PC-9 (cell line): ENCODE results near the gene TTC24. TPM values are rescaled to one million over a fixed set of nuclear protein-coding genes. Genes with fewer than 3 reads are reported as not detected.

ENCODE experiments used
- BruUV-seq: library from RNA; stranded (reverse); fragments of 400-500 nt; replicated peaks from 2 replicates; lab custom pipeline; 2021; lab: Mats Ljungman, UMichigan
- CTCF ChIA-PET: fragments of 300-600 bp; sonication (Branson Sonifier 250); formaldehyde crosslinking; loops from one replicate; lab custom pipeline; 2022; ENCODE audit warnings: antibody characterized with exemption; lab: Charles Lee
- POLR2A ChIA-PET: fragments of 300-600 bp; sonication (Branson Sonifier 250); formaldehyde crosslinking; loops from one replicate; lab custom pipeline; 2022; ENCODE audit warnings: antibody characterized with exemption; ENCODE audit not compliant: unreplicated experiment; lab: Charles Lee
- DNase-seq, 2 experiments: peaks; one replicate each; pipeline versions ENCODE4 v3.0.0 to v3.0.0-alpha.2; 2015 to 2022; ENCODE audit warnings: mixed read lengths in 1 of 2
- H2AFZ ChIP-seq: fragments of 200-600 bp; sonication (generic); 2 replicates; pipeline ENCODE4 v1.8.1; 2017; ENCODE audit warnings: antibody characterized with exemption
- H3F3A ChIP-seq: fragments of 200-600 bp; sonication (generic); 2 replicates; pipeline ENCODE4 v1.8.1; 2017; ENCODE audit warnings: antibody characterized with exemption, mild to moderate bottlenecking, low read depth; ENCODE audit not compliant: insufficient read depth
- H3K27ac ChIP-seq: fragments of 200-600 bp; sonication (generic); 2 replicates; pipeline ENCODE4 v1.6.1; 2016; ENCODE audit warnings: mixed run types
- H3K27me3 ChIP-seq: fragments of 200-600 bp; sonication (generic); 2 replicates; pipeline ENCODE4 v1.6.1; 2016; ENCODE audit warnings: low read depth, mixed run types; ENCODE audit not compliant: insufficient read depth
- H3K36me3 ChIP-seq: fragments of 200-600 bp; sonication (generic); 2 replicates; pipeline ENCODE4 v1.6.1; 2016; ENCODE audit warnings: low read depth, mixed run types
- H3K4me1 ChIP-seq: fragments of 200-600 bp; sonication (generic); replicated peaks from 2 replicates; pipeline ENCODE4 v1.6.1; 2016; ENCODE audit warnings: mixed run types; ENCODE audit not compliant: insufficient read depth
- H3K4me2 ChIP-seq: fragments of 200-600 bp; sonication (generic); 2 replicates; pipeline ENCODE4 v1.6.1; 2017; ENCODE audit warnings: mixed run types
- H3K4me3 ChIP-seq: fragments of 200-600 bp; sonication (generic); 2 replicates; pipeline ENCODE4 v1.6.1; 2016; ENCODE audit warnings: mixed run types
- H3K79me2 ChIP-seq: fragments of 200-600 bp; sonication (generic); 2 replicates; pipeline ENCODE4 v1.6.1; 2017; ENCODE audit warnings: low read depth, mixed run types
- H3K9me2 ChIP-seq: fragments of 200-600 bp; sonication (generic); 2 replicates; pipeline ENCODE4 v1.8.1; 2017; ENCODE audit warnings: mild to moderate bottlenecking; ENCODE audit not compliant: insufficient read depth
- H3K9me3 ChIP-seq: fragments of 200-600 bp; sonication (generic); 2 replicates; pipeline ENCODE4 v1.8.1; 2016; ENCODE audit warnings: low read depth; ENCODE audit not compliant: insufficient read depth
- H4K20me1 ChIP-seq: fragments of 200-600 bp; sonication (generic); 2 replicates; pipeline ENCODE4 v1.8.1; 2017; ENCODE audit not compliant: insufficient read depth
- EZH2 ChIP-seq: fragments of 200-600 bp; sonication (generic); IDR thresholded peaks from 2 replicates; pipeline ENCODE4 v1.8.0; 2017; ENCODE audit warnings: antibody characterized with exemption, low read depth
- intact Hi-C: fragments of 100-400 bp; cut with micrococcal nuclease; formaldehyde crosslinking; loops from one replicate; pipeline ENCODE4 v1.10.0; 2022; ENCODE audit not compliant: unreplicated experiment
- total RNA-seq: library from RNA; stranded (reverse); gene quantifications from 2 replicates; pipeline ENCODE4 v1.2.3, GENCODE V29; 2021
- TF ChIP-seq, protein P1 (sequence below): fragments of 200-600 bp; sonication (generic); conservative IDR thresholded peaks from 2 replicates; pipeline ENCODE4 v1.6.1; 2017; ENCODE audit warnings: mixed run types, antibody characterized with exemption, mild to moderate bottlenecking, moderate library complexity

The TTC24 gene
- total RNA-seq, 1 experiment from 2014 or later: not detected

GRCh38 chr1:156623946-156624813, 44.7 kb downstream of the TTC24 start:
- Histone ChIP-seq H3K4me2 (peak overlapping the region; percentile 74), H4K20me1 (no peaks in the 10 kb centered on the region), H2AFZ (peak overlapping the region; percentile 62), H3K9me3 (no peaks in the 10 kb centered on the region), H3K79me2 (no peaks in the 10 kb centered on the region), H3K36me3 (no peaks in the 10 kb centered on the region), H3K4me1 (peaks cover 14% of the 10 kb centered on the region), H3K27me3 (peaks cover 27% of the 10 kb centered on the region; the same call in 1 of the 2 replicates), H3K27ac (no peak overlapping the region), H3K9me2 (no peaks in the 10 kb centered on the region), H3F3A (peaks cover 9% of the 10 kb centered on the region), H3K4me3 (peak overlapping the region; percentile 48; the same call in 1 of the 2 replicates)
- no TSS peak for BruUV-seq
- ChIA-PET POLR2A (no interaction called here), CTCF (interaction anchor here (0.6 to 1.0 kb wide), 5 partner anchors 12 to 304 kb away, joined by 3 to 9 read pairs (median 7); partner anchors contain the start of gene NES)
- intact Hi-C loops: loop anchor here (10.0 kb wide), 1 partner anchor 301 kb away; the partner anchor contains the start of gene LRRC71
- TF ChIP-seq, protein P1, sequence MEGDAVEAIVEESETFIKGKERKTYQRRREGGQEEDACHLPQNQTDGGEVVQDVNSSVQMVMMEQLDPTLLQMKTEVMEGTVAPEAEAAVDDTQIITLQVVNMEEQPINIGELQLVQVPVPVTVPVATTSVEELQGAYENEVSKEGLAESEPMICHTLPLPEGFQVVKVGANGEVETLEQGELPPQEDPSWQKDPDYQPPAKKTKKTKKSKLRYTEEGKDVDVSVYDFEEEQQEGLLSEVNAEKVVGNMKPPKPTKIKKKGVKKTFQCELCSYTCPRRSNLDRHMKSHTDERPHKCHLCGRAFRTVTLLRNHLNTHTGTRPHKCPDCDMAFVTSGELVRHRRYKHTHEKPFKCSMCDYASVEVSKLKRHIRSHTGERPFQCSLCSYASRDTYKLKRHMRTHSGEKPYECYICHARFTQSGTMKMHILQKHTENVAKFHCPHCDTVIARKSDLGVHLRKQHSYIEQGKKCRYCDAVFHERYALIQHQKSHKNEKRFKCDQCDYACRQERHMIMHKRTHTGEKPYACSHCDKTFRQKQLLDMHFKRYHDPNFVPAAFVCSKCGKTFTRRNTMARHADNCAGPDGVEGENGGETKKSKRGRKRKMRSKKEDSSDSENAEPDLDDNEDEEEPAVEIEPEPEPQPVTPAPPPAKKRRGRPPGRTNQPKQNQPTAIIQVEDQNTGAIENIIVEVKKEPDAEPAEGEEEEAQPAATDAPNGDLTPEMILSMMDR: peak; percentile 32; the same call in 1 of the 2 replicates
- no peak for TF ChIP-seq EZH2
- peak in 1 of 2 experiments; percentile 35 for DNase-seq

GRCh38 chr1:156624814-156625435, 45.4 kb downstream of the TTC24 start:
- Histone ChIP-seq H3K27me3 (peaks cover 19% of the 10 kb centered on the region; the same call in 1 of the 2 replicates), H3K4me2 (peak overlapping the region; percentile 74; the same call in 1 of the 2 replicates)
- BruUV-seq: no TSS peak

More at GRCh38 chr1:156624814-156625435, 45.4 kb downstream of the TTC24 start:
- ChIA-PET CTCF (interaction anchor here (0.5 to 1.5 kb wide), 4 partner anchors 55 to 303 kb away, joined by 3 to 7 read pairs (median 6); no protein-coding TSS in a partner anchor), POLR2A (interaction anchor here (0.5 kb wide), 1 partner anchor 72 kb away, joined by 6 read pairs; no protein-coding TSS in a partner anchor)
- Histone ChIP-seq H3K4me1 (peaks cover 21% of the 10 kb centered on the region), H3K36me3 (no peaks in the 10 kb centered on the region), H3K9me3 (no peaks in the 10 kb centered on the region), H3K4me3 (no peak overlapping the region; the same call in 1 of the 2 replicates), H4K20me1 (no peaks in the 10 kb centered on the region), H3K9me2 (no peaks in the 10 kb centered on the region), H2AFZ (no peak overlapping the region), H3F3A (peaks cover 16% of the 10 kb centered on the region), H3K79me2 (no peaks in the 10 kb centered on the region), H3K27ac (no peak overlapping the region)
- TF ChIP-seq, protein P1: no peak
- TF ChIP-seq EZH2: no peak
- no peak for DNase-seq
- intact Hi-C loops: loop anchor here (10.0 kb wide), 1 partner anchor 300 kb away; the partner anchor contains the start of gene LRRC71
